PC-3 (cell line): ENCODE measurements around the gene SSTR3. TPM values are rescaled to one million over a fixed set of nuclear protein-coding genes. Genes with fewer than 3 reads are reported as not detected.

Experiments
- ATAC-seq: fragments of 200-7000 bp; cut with Tn5 transposase; 2 replicates; pipeline ENCODE4 v1.9.1; 2020; ENCODE audit warnings: mild to moderate bottlenecking, moderate library complexity
- BruUV-seq: library from RNA; stranded (reverse); fragments of 400-500 nt; replicated peaks from 2 replicates; lab custom pipeline; 2021; lab: Mats Ljungman, UMichigan
- CTCF ChIA-PET: fragments of 300-600 bp; sonication (Branson Sonifier 250); formaldehyde crosslinking; loops from one replicate; lab custom pipeline; 2022; ENCODE audit warnings: antibody characterized with exemption; lab: Charles Lee
- POLR2A ChIA-PET: fragments of 300-600 bp; sonication (Branson Sonifier 250); formaldehyde crosslinking; loops from one replicate; lab custom pipeline; 2022; ENCODE audit warnings: antibody characterized with exemption; ENCODE audit not compliant: unreplicated experiment; lab: Charles Lee
- DNase-seq: peaks from one replicate; pipeline ENCODE4 v3.0.0-alpha.2; 2015
- H2AFZ ChIP-seq: fragments of 300-600 bp; sonication (generic); 2 replicates; pipeline ENCODE4 v1.6.0; 2016; ENCODE audit warnings: antibody characterized with exemption, low read length
- H3F3A ChIP-seq: fragments of 300-600 bp; sonication (generic); one replicate; pipeline ENCODE4 v1.6.0; 2017; ENCODE audit warnings: antibody characterized with exemption, low read length, control low read depth, mild to moderate bottlenecking; ENCODE audit not compliant: unreplicated experiment
- H3K27ac ChIP-seq: fragments of 300-600 bp; sonication (generic); 2 replicates; pipeline ENCODE4 v1.5.1; 2016; ENCODE audit warnings: mild to moderate bottlenecking, low read length
- H3K27me3 ChIP-seq: fragments of 300-600 bp; sonication (generic); 2 replicates; pipeline ENCODE4 v1.6.1; 2016; ENCODE audit warnings: low read length, mixed read lengths
- H3K36me3 ChIP-seq: fragments of 300-600 bp; sonication (generic); 2 replicates; pipeline ENCODE4 v1.6.1; 2016; ENCODE audit warnings: low read depth, mixed run types, low read length, mixed read lengths
- H3K4me1 ChIP-seq: fragments of 300-600 bp; sonication (generic); 2 replicates; pipeline ENCODE4 v1.5.1; 2016; ENCODE audit warnings: low read length; ENCODE audit not compliant: insufficient read depth
- H3K4me2 ChIP-seq: fragments of 300-600 bp; sonication (generic); 2 replicates; pipeline ENCODE4 v1.6.0; 2016; ENCODE audit warnings: low read length
- H3K4me3 ChIP-seq: fragments of 300-600 bp; sonication (generic); 2 replicates; pipeline ENCODE4 v1.5.1; 2016; ENCODE audit warnings: mild to moderate bottlenecking, low read length, mixed read lengths
- H3K79me2 ChIP-seq: fragments of 300-600 bp; sonication (generic); 2 replicates; pipeline ENCODE4 v1.6.1; 2017; ENCODE audit warnings: low read length, mixed read lengths
- H3K9ac ChIP-seq: fragments of 300-600 bp; sonication (generic); 2 replicates; pipeline ENCODE4 v1.6.0; 2016; ENCODE audit warnings: mild to moderate bottlenecking, low read length
- H3K9me2 ChIP-seq: fragments of 300-600 bp; sonication (generic); replicated peaks from 2 replicates; pipeline ENCODE4 v1.6.1; 2016; ENCODE audit warnings: mixed run types, low read length, mixed read lengths
- H3K9me3 ChIP-seq: fragments of 300-600 bp; sonication (generic); 2 replicates; pipeline ENCODE4 v1.6.1; 2016; ENCODE audit warnings: low read length, mixed read lengths
- H4K20me1 ChIP-seq: fragments of 300-600 bp; sonication (generic); 2 replicates; pipeline ENCODE4 v1.6.1; 2016; ENCODE audit warnings: low read length, mixed read lengths
- EZH2 ChIP-seq: fragments of 300-600 bp; sonication (generic); IDR thresholded peaks from one replicate; pipeline ENCODE4 v1.6.1; 2017; ENCODE audit warnings: antibody characterized with exemption, mild to moderate bottlenecking, low read length; ENCODE audit not compliant: unreplicated experiment
- EZH2phosphoT487 ChIP-seq: fragments of 300-600 bp; sonication (generic); IDR thresholded peaks from 2 replicates; pipeline ENCODE4 v1.6.1; 2018; ENCODE audit warnings: mild to moderate bottlenecking, antibody characterized with exemption, low read length, borderline replicate concordance
- intact Hi-C: fragments of 100-400 bp; cut with micrococcal nuclease; formaldehyde crosslinking; loops from 2 replicates; pipeline ENCODE4 v1.9.0; 2023
- total RNA-seq: library from RNA; depleted of rRNA; stranded (reverse); fragments of >200 nt; gene quantifications from 2 replicates; pipeline ENCODE4 v1.2.3, GENCODE V29; 2014
- TF ChIP-seq, protein P1 (sequence below): fragments of 300-600 bp; sonication (generic); conservative IDR thresholded peaks from 2 replicates; pipeline ENCODE4 v1.5.1; 2017; ENCODE audit warnings: antibody characterized with exemption, low read depth, mild to moderate bottlenecking, low read length

The SSTR3 gene
- total RNA-seq, 1 experiment from 2014 or later = 0.55 TPM

DNA sequence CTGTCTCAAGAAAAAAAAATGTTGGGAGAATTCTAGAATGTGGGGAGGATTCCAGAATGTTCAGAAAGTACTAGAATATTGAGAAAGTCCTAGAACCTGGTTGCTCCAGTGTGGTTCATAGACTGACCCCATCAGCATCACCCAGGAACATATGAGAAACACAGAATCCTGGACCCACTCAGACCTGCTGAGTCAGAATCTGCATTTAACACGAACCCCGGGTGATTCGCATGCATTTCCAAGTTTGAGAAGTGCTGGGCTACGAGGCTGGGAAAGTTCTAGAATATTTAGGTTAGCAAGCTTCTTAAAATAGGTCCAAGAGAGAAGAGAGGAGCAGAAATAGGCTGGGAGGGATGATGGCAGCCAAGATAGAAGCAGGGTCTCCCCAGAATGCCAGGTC lies 30.6 kb downstream of the SSTR3 start:
- no peak for DNase-seq
- CTCF ChIA-PET = no interaction called here

DNA sequence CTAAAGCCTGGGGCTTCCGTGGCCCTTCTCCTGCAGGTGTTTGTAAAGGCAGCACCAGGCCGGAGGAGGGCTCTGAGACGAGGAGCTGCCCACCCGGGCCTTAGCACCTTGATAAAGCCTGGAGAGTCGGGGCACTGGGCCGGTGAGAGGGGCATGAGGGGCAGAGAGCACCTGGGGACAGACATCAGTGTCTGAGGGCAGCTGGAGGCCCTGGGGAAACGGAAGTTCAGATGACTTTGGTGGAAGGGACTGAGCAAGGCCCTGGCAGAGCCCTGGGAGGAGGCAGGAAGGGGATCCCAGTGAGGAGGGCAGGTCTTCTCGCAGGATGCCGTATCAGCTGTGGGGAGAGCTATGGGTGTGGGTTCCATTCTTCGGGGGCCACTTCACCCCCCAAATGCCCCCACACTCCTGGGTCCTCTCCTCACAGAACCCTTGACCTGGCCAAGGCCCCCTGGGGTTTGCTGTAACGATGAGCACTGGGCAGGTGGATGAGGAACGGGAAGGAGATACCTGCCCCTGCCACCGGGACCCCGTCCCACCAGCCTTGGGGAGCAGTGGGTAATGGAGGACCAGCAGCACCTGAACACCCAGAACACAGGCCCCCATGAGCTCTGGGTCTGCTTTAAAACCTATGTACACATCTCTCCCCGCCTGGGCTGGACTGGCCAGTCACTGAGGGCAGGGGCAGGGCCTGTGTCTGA lies 31.6 kb downstream of the SSTR3 start:
- no peak for ATAC-seq
- Histone ChIP-seq H3K4me1 (no peaks in the 10 kb centered on the region; the same call in 1 of the 2 replicates), H3K79me2 (no peaks in the 10 kb centered on the region), H3K27me3 (no peaks in the 10 kb centered on the region), H3K27ac (no peak overlapping the region), H3K9me3 (no peaks in the 10 kb centered on the region), H3K9me2 (no peaks in the 10 kb centered on the region), H3K4me2 (no peak overlapping the region), H3K9ac (no peak overlapping the region), H2AFZ (no peak overlapping the region), H3F3A (no peaks in the 10 kb centered on the region), H3K36me3 (no peaks in the 10 kb centered on the region), H3K4me3 (no peak overlapping the region), H4K20me1 (no peaks in the 10 kb centered on the region)
- intact Hi-C loops = no loop called here
- ChIA-PET POLR2A (no interaction called here), CTCF (interaction anchor here (0.5 kb wide), 1 partner anchor 11 kb away, joined by 3 read pairs; no protein-coding TSS in a partner anchor)
- no TSS peak for BruUV-seq
- no peak for DNase-seq
- TF ChIP-seq EZH2phosphoT487 = no peak
- TF ChIP-seq, protein P1, sequence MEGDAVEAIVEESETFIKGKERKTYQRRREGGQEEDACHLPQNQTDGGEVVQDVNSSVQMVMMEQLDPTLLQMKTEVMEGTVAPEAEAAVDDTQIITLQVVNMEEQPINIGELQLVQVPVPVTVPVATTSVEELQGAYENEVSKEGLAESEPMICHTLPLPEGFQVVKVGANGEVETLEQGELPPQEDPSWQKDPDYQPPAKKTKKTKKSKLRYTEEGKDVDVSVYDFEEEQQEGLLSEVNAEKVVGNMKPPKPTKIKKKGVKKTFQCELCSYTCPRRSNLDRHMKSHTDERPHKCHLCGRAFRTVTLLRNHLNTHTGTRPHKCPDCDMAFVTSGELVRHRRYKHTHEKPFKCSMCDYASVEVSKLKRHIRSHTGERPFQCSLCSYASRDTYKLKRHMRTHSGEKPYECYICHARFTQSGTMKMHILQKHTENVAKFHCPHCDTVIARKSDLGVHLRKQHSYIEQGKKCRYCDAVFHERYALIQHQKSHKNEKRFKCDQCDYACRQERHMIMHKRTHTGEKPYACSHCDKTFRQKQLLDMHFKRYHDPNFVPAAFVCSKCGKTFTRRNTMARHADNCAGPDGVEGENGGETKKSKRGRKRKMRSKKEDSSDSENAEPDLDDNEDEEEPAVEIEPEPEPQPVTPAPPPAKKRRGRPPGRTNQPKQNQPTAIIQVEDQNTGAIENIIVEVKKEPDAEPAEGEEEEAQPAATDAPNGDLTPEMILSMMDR = no peak
- TF ChIP-seq EZH2 = no peak

More for the DNA sequence above, 30.6 kb downstream of the SSTR3 start:
- Histone ChIP-seq H3F3A (no peaks in the 10 kb centered on the region), H3K9me3 (no peaks in the 10 kb centered on the region), H3K79me2 (0 out of 2 replicates have a peak, but pooled peaks cover 2% of the 10 kb centered on the region), H3K4me3 (no peak overlapping the region), H3K9me2 (no peaks in the 10 kb centered on the region), H4K20me1 (no peaks in the 10 kb centered on the region), H3K27ac (no peak overlapping the region), H3K4me2 (no peak overlapping the region), H2AFZ (no peak overlapping the region), H3K36me3 (no peaks in the 10 kb centered on the region), H3K9ac (no peak overlapping the region), H3K4me1 (peaks cover 4% of the 10 kb centered on the region), H3K27me3 (no peaks in the 10 kb centered on the region)
- BruUV-seq = no TSS peak
- POLR2A ChIA-PET = no interaction called here
- TF ChIP-seq EZH2 (no peak), EZH2phosphoT487 (no peak)
- TF ChIP-seq, protein P1 = no peak
- intact Hi-C loops = no loop called here
- no peak for ATAC-seq
